ENCODE data around the gene ADAT2.

DNA sequence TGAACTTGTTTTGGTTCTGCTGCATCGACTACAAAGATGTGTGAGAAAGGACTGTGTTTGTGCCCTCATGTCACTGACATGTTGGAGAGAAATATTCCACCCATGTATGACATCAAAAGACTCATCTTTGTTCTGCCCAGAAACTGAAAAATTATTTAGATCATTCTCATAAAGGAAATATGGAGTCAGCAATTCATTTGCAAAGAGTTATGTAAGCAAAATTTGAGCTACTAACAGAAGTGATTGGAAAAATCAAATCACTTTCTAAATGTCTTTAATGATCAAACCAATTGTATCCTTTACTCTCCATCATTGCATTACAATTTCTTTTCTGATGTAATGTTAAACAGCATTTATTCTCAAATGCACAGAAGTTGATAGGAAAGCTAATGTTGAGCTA lies 19.3 kb downstream of the ADAT2 start:
- TF ChIP-seq, protein P1, sequence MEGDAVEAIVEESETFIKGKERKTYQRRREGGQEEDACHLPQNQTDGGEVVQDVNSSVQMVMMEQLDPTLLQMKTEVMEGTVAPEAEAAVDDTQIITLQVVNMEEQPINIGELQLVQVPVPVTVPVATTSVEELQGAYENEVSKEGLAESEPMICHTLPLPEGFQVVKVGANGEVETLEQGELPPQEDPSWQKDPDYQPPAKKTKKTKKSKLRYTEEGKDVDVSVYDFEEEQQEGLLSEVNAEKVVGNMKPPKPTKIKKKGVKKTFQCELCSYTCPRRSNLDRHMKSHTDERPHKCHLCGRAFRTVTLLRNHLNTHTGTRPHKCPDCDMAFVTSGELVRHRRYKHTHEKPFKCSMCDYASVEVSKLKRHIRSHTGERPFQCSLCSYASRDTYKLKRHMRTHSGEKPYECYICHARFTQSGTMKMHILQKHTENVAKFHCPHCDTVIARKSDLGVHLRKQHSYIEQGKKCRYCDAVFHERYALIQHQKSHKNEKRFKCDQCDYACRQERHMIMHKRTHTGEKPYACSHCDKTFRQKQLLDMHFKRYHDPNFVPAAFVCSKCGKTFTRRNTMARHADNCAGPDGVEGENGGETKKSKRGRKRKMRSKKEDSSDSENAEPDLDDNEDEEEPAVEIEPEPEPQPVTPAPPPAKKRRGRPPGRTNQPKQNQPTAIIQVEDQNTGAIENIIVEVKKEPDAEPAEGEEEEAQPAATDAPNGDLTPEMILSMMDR (IDR thresholded peaks at IDR 0.05; ENCODE audit: low read depth, low read length) = no peak
- no peak for TF ChIP-seq POLR2A (IDR thresholded peaks at IDR 0.05; ENCODE audit: extremely low read depth, insufficient read length)
